ENCODE results near the gene DEFB114.

Gene DEFB114

GRCh38 chr6:49934770-49935169 lies 29.2 kb downstream of the DEFB114 start:
- DNase-seq: no peak

- DNase-seq: no peak
Observed at GRCh38 chr6:49933526-49933925, 30.4 kb downstream of the DEFB114 start.

- no peak for DNase-seq
Observed at GRCh38 chr6:49929340-49929739, 34.6 kb downstream of the DEFB114 start.

GRCh38 chr6:49923826-49924225 lies 40.1 kb downstream of the DEFB114 start:
- no peak for DNase-seq

- DNase-seq: no peak
Observed at GRCh38 chr6:49919935-49920644, 43.9 kb downstream of the DEFB114 start.

- DNase-seq: no peak
Observed at GRCh38 chr6:49919261-49919660, 44.7 kb downstream of the DEFB114 start.

- DNase-seq: no peak
Observed at GRCh38 chr6:49918787-49919186, 45.2 kb downstream of the DEFB114 start.

GRCh38 chr6:49915035-49915434 lies 48.9 kb downstream of the DEFB114 start:
- no peak for DNase-seq

- peak; percentile 61 for DNase-seq
Observed at GRCh38 chr6:49913636-49914375, 50.2 kb downstream of the DEFB114 start.

- DNase-seq: no peak
Observed at GRCh38 chr6:49912196-49912595, 51.8 kb downstream of the DEFB114 start.

- no peak for DNase-seq
Observed at GRCh38 chr6:49911252-49911651, 52.7 kb downstream of the DEFB114 start.

Data from NCI-H1105 (cell line).